NCI-H510A treated with DMSO at 0.1 percent for 48 hours (cell line): Measurements from ENCODE around the gene DEFB129.
"Not testable (repeated sequence)": the region's sequence is repeated elsewhere in the genome, so short reads cannot be mapped to it uniquely, and the experiment has no call there.

Experiments used
- DNase-seq: peaks from one replicate; lab custom pipeline; 2025; lab: John Stamatoyannopoulos, UW

Gene DEFB129

GRCh38 chr20:226958-227357 lies at the start of gene DEFB129:
TSS of gene DEFB129 (plus strand) at chr20:227258. CDS start at chr20:227289, 31 bp downstream.
- DNase-seq = no peak

GRCh38 chr20:184288-184687 lies 42.8 kb upstream of the DEFB129 start:
- no peak for DNase-seq

GRCh38 chr20:187733-188132 lies 39.3 kb upstream of the DEFB129 start:
- DNase-seq = no peak

- DNase-seq = no peak
Measured at GRCh38 chr20:189611-190010, 37.4 kb upstream of the DEFB129 start, which contains the start of gene DEFB128. TSS of gene DEFB128 (minus strand) at chr20:189711. CDS start at chr20:189623, 88 bp downstream.

GRCh38 chr20:198225-198624 lies 28.8 kb upstream of the DEFB129 start:
- no peak for DNase-seq

GRCh38 chr20:199996-200395 lies 27.1 kb upstream of the DEFB129 start:
- DNase-seq = no peak

- not testable (repeated sequence) for DNase-seq
Measured at GRCh38 chr20:203630-204029, 23.4 kb upstream of the DEFB129 start.

- peak; percentile 19 for DNase-seq
Measured at GRCh38 chr20:208942-209566, 18.0 kb upstream of the DEFB129 start.

GRCh38 chr20:210809-211502 lies 16.1 kb upstream of the DEFB129 start:
- no peak for DNase-seq

- DNase-seq = no peak
Measured at GRCh38 chr20:214383-214782, 12.7 kb upstream of the DEFB129 start.

GRCh38 chr20:215796-216195 lies 11.3 kb upstream of the DEFB129 start:
- no peak for DNase-seq

- DNase-seq = no peak
Measured at GRCh38 chr20:217266-217665, 9.8 kb upstream of the DEFB129 start.

GRCh38 chr20:219290-220115 lies 7.6 kb upstream of the DEFB129 start:
- DNase-seq = no peak

- DNase-seq = no peak
Measured at GRCh38 chr20:221258-221830, 5.7 kb upstream of the DEFB129 start.

- DNase-seq = not testable (repeated sequence)
Measured at GRCh38 chr20:225879-226278, 1.2 kb upstream of the DEFB129 start.

- DNase-seq = no peak
Measured at GRCh38 chr20:227439-228105, 514 bp downstream of the DEFB129 start.

GRCh38 chr20:235891-236290 lies 8.8 kb downstream of the DEFB129 start:
- DNase-seq = no peak

GRCh38 chr20:237489-237888 lies 10.4 kb downstream of the DEFB129 start:
- DNase-seq = no peak

GRCh38 chr20:237929-238328 lies 10.9 kb downstream of the DEFB129 start:
- DNase-seq = no peak

- DNase-seq = no peak
Measured at GRCh38 chr20:242905-243304, 15.8 kb downstream of the DEFB129 start.

GRCh38 chr20:251354-251753 lies 24.3 kb downstream of the DEFB129 start:
- no peak for DNase-seq

- no peak for DNase-seq
Measured at GRCh38 chr20:252801-253200, 25.7 kb downstream of the DEFB129 start.
